GM18526 (cell line): ENCODE results near the gene PDE10A.

Experiments used
- POLR2A ChIP-seq: IDR thresholded peaks from 3 replicates; pipeline ENCODE4 v1.6.1; 2011; ENCODE audit not compliant: insufficient read length; ENCODE audit errors: extremely low read depth

PDE10A gene

DNA sequence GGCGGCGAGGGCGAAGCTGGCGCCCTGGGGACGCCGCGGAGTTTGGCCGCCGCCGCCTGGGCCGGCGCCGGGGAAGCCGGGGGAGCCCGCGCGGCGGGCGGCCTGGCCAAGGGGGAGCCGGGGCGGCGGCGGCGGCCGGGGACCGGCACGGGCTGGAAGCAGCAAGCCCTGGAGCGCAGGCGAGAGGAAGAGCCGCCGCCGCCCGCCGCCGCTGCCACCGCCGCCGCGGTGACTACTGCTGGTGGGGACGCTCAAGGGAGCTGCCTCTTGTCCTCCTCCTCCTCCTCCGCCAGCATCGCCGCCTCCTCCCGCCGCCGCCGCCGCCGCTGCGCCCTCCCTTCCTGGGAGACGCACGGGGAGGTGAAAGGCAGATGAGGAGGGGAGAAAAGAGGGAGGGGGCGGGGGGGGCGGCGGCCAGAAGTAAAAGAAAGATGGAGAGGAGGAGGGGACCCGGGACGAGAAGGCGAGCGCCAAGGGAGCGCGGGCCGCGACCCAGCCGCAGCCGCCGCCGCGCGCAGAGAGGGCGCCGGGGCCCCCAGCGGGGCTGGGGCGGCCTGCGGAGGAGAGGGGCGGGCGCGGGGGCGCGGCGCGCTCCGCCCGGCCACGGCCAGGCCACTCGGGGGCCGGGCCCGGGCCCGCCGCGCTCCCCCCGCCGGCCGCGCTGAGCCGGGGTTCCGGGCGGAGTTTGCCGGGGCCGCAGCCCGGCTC is 846 bp downstream of the PDE10A start:
- TF ChIP-seq POLR2A = no peak

DNA sequence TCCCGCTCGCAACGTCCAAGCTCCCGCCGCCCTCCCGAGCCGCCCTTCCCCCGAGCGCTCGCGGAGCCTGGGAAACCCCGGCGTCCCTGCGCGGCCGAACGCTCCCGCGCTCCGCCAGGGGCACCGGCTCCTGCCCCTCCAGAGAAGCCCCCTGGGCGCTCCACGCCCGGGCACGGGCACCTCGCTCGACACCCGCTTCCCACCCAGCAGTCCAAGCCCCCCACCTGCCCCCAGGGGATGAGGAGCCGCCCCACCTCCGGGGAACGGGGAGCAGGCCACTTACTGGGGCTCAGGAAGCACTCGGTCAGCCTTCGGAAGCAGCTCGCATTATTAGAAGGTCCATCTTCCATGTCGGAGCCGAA is 1.4 kb downstream of the PDE10A start:
- TF ChIP-seq POLR2A = no peak

DNA sequence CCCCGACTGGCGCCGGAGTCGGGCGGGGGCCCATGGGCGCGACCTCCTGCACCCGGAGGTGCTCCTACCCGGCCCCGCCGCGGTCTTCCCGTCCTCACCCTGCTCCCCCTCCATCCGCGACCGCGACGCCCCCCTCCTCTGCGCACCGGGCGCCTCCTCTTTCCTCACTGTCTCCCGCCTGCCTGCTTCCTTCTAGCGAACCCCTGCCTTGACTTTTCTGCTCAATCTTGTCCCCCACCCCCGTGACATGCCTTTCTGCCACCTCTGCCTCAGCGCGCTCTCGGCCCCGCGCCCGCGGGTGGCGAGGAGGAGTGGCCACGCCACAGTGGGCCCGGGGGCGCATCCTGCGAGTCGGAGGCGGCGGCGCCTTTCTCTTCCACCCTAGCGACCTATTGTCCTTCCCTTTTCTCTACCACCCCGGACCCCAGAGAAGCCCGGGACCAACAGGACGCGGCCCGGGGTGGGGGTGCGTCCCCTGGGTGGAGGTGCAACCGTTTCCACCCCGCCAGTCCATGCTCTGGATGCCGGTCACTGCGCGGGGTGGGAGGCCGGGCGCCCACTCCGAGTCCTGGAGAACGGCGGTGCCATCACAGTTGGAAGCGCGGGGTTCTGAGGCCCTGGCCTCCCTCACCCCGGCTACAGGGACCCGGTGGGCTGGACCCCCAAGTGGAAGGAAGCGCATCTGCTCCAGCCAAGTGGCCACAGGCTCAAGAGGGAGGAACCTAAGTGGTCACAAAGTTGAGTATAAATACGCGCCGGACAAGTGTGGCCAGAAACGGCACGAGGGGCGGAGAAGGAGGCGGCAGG is 2.0 kb downstream of the PDE10A start:
- TF ChIP-seq POLR2A = no peak

DNA sequence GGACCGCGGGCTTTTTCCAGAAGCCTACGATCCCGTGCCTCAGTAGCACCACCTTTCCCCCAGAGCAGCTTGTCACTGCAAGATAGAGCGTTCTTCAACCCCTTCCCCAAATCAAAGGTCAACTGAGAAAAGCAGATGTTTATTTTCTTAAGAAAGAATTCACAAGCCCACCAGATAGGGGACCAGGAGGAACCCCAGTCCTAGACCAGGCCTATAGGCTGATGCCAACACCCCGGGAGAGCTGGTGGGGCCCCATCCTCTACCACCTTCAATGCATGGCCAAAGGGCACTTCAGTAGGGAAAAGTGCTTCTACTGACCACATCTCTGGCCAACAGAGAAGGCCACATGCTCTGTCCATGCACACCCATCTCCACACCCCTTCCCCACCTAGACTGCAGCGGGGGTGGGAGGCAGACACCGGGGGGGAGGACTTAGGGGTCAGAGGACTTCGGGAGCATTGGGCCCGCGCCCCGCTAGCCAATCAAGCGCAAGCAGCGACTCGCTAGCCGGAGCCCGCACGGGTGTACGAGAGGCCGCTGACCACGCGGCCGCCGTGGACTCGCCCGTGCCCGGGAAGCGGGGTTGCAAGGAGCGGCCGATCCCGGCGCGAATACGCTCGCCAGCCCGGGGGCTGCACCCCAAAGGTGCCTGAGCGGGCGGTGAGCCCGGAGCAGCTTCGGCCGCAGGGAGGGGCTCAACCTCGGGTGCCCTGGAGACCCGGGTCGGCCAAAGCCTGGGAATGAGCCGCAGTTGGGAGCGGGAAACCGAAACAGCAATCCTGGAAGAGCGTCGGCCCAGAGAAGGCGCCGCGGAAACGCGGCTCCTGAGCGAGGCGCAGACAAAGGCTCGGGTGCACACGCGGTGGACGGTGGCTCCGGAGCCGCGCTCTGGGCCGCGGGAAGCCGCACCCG is 2.8 kb downstream of the PDE10A start:
- TF ChIP-seq POLR2A = no peak

DNA sequence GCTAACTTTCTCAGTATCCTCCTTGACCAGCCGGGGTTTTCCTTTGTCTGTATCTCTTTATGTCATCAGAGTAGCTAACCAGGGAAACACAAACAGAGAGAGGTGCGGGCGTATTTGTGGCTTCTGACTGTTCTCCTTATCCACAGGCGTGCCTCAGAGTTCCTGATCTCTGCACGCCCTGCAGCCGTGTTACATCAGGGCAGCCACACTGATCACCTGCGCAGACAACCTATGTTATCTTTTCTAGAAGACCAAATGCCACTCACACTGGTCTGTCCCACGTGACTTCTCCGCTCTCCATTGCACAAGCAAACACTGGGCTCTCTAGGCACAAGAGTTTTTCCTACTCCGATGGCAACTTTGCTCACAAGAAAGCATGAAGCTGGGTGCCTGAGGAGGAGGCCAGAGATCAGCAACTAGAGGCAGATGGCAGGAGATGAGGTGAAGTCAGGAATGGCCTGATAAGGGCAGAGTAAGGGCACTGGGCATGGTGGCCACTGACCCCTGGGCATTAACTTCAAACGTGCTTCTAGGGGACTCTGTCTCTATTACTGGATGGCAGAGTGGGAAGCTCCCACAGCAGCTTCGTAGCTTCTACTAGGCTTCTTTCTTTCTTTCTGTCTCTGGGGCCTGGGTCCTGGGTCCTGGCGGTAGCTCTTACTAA is 4.5 kb downstream of the PDE10A start:
- no peak for TF ChIP-seq POLR2A

DNA sequence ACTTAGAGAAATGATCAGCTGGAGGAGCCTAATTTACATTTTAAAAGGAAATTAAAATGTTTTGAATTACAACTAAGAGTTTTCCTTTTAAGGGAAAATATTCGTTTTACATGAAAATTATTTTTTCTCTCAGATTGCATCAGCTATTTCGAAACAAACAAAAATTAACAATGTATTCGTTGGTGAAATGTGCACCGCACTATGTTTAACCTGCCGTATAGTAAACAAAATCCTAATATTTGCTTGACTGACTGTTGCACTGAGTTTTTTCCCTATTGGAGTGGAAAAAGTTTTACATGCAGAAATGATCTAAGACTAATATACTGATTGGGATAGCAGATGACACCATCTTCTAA is 5.7 kb downstream of the PDE10A start:
- no peak for TF ChIP-seq POLR2A

DNA sequence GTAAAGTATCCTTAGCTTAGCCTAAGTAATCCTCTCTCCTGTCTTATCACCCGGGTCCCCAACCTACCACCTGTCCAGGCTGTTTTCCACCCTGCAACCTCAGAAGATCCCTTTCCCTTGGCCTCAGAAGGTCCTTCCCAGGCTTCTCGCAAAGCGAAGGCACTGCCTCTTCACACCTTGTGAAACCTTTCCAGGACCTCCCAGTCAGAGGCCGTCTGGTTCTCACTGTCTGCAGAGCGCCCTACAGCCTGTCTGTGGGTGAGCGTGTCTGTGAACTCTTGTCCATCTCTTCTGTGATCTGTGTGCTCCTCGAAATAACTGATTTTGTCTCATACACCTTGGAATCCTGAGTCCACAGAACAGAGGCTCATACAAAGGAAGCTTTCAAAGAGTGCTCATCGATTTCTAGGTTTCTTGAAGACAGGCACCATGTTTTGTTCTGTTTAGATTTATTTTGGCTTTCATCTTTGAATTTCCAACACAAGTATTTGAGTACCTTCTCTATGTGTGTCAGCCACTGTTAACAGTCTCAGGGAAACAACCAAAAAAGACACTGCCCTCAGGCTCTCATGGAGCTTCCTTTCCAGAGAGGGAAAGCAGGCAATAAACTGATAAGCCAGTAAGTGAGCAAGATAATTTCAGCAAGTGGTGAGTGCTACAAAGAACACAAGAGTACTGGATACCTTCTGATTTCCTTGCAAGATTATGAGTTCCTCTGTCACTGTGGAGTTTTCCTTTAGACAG is 6.3 kb downstream of the PDE10A start:
- no peak for TF ChIP-seq POLR2A

DNA sequence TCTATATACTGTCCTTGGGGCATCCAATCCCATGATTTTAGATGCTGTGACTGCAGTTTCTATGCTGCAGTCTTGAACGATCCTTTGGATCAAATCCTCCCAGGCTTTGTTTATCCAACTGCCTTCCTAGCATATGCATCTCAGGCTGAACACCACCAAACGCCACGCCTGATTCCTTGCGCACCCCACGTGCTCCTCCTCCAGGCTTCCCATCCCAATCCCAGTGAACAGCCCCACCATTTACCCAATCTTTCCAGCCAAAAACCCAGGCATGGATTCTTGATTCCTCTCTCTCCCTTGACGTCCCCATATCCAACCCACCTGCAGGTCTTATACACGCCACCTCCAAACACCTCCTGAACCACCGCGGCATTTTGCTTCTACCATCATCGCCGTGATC is 7.8 kb downstream of the PDE10A start:
- TF ChIP-seq POLR2A = no peak

DNA sequence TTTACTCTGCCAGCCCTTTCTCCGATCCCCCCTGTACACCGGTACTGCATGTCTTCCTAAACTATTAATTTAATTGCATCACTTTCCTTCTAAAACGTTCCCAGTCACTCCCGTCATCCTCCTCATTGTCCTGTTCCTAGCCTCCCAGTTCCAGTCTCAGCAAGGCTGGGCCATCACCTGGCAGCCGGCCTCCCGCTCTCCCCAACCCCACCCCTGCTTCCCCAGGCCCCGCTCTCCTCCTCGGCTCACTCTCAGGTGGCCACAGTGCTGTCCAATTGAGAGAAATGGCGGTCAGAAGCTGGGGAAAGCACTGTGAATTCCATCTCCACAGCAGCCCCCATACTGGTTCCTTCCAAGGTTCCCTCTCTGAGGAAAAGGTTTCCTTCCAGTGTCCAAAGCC is 8.9 kb downstream of the PDE10A start:
- no peak for TF ChIP-seq POLR2A

DNA sequence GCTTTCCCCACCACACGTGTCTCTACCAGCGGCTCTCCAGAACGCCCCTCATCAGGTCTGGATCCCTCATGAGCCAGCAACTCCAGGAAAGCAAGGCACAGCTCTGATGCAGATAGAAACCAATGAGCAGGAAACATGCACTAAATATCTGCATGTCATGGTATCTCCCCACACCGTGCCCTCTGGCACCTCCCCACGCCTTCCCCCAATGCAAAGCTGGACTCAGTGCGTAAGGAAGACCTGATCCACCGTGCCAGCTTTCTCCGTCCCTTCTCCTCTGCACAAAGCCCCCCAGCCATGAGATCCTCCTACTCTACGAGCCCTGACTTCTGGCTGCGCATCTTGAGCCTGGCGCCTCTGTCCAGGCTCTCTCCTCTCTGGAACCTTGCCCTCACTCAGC is 9.4 kb downstream of the PDE10A start:
- no peak for TF ChIP-seq POLR2A

DNA sequence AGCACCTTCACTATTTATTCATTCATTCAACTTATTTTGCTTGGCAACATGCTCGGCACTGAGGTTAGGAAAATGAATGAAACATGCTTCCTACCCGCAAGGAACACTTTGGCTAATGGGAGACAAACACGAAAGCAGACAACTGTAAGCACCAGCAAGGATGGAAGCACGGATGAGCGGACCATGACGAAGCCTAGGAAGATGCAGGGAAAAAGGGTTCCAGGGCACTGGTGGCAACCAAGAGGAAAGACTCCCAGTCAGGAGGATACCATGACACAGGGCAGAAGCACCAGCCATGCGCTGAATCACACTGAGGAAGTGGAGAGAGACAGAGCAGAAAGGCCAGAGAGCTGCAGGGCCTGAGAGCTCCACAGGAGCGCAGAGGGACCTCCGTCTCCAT is 9.8 kb downstream of the PDE10A start:
- no peak for TF ChIP-seq POLR2A

DNA sequence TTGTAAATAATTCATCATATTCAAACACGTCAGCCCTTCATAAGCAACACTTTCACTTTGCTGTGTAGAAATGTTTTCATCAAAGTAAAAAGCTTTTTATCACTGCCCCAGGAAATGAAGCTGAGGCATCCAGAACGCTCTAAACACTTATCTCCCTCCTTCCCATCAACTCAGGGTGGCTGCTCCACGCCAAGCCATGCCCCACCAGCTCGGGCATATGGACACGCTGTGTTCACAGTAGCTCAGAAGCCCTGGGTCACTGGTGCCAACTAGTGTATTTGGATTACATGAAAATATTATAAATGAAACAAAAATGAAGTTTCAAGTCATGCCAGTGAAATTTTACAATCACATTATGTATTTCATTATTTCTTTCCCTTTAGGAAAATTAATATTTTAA is 10.3 kb downstream of the PDE10A start:
- no peak for TF ChIP-seq POLR2A

DNA sequence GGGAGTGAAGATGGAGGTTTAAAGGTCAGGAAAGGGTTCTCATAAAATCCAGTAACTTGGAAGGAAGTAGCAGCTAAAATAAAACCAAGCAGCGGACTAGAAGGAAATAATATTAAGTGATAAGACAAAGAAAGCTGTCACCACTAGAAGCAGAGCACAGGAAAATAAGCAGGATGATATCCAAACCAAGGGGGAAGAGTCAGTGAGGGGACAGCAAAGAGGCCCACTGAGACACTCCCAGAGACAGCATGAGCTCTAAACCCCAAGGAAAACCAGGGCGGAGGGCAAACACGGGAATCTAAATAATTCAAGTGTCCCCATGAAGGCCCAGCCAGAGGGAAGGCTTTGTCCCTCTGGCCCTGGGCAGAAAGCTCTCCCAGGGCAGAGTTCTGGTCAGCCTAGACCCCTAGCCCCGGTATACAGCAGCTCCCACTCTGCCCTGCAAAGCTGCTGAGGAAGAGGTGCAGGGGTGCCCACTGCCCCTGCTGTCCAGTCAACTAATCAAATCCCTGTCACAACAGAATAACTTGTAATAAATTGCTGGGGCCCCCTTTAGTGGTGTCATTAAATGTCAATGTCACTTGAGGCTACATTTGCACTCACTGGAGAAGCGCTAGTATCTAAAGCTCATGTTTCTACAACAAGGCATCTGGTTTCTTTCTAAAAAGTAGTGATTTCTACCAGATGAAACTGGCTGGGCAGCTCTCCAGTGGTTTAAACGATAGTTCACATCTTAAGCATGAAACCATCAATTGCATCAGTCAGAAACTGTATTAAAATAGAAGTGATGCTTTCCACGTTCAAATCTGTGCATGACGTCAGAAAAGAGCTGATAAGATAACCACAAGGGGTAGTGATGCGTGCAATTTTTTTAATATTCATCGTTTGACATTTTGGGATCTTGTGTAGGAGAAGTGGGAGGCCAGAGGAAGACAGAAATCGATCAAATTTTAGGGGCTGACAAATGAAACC is 13.6 kb downstream of the PDE10A start:
- TF ChIP-seq POLR2A = no peak
